Ascending aorta (tissue), 2 donors: ENCODE data around the gene KCNE4. TPM values are rescaled to one million over a fixed set of nuclear protein-coding genes. Genes with fewer than 3 reads are reported as not detected.

Source experiments
- DNase-seq, 2 donors: peaks; one replicate each; pipeline ENCODE4 v3.0.0-alpha.2; 2019; ENCODE audit warnings: low spot score in 2 of 2
- H3K27ac ChIP-seq, 2 donors: fragments of 200-600 bp; sonication (generic); one replicate each; pipeline ENCODE4 v1.5.1; 2016 to 2017; ENCODE audit warnings: mild to moderate bottlenecking in 1 of 2
- H3K27me3 ChIP-seq: fragments of 200-600 bp; sonication (generic); one replicate; pipeline ENCODE4 v1.5.1; 2017
- H3K36me3 ChIP-seq, 2 donors: fragments of 200-600 bp; sonication (generic); one replicate each; pipeline ENCODE4 v1.5.1; 2016
- H3K4me1 ChIP-seq, 2 donors: fragments of 200-600 bp; sonication (generic); one replicate each; pipeline ENCODE4 v1.5.1; 2016 to 2017; ENCODE audit warnings: mild to moderate bottlenecking in 1 of 2
- H3K4me3 ChIP-seq, 2 donors: fragments of 200-600 bp; sonication (generic); one replicate each; pipeline ENCODE4 v1.5.1; 2016 to 2017; ENCODE audit warnings: mild to moderate bottlenecking in 1 of 2
- H3K9me3 ChIP-seq, 2 donors: fragments of 200-600 bp; sonication (generic); one replicate each; pipeline ENCODE4 v1.5.1; 2016
- intact Hi-C: fragments of 100-400 bp; cut with DNase I; formaldehyde crosslinking; loops from one replicate; pipeline ENCODE4 v1.15.1; 2023
- total RNA-seq: library from RNA; depleted of rRNA; stranded (reverse); fragments of >200 nt; gene quantifications from one replicate; pipeline ENCODE4 v1.1.0, GENCODE V29; 2016
- TF ChIP-seq, protein P1 (sequence below), 3 experiments: fragments of 200-600 bp in 2 of 3; fragments of 450-650 bp in 1 of 3; sonication (generic) in 2 of 3; IDR thresholded peaks; one replicate each; pipeline ENCODE4 v1.5.1; 2016 to 2019; ENCODE audit warnings: antibody characterized with exemption in 3 of 3, mild to moderate bottlenecking in 1 of 3, moderate library complexity in 1 of 3

KCNE4 gene
- total RNA-seq, 1 donor from 2014 or later = 18.3 TPM

DNA sequence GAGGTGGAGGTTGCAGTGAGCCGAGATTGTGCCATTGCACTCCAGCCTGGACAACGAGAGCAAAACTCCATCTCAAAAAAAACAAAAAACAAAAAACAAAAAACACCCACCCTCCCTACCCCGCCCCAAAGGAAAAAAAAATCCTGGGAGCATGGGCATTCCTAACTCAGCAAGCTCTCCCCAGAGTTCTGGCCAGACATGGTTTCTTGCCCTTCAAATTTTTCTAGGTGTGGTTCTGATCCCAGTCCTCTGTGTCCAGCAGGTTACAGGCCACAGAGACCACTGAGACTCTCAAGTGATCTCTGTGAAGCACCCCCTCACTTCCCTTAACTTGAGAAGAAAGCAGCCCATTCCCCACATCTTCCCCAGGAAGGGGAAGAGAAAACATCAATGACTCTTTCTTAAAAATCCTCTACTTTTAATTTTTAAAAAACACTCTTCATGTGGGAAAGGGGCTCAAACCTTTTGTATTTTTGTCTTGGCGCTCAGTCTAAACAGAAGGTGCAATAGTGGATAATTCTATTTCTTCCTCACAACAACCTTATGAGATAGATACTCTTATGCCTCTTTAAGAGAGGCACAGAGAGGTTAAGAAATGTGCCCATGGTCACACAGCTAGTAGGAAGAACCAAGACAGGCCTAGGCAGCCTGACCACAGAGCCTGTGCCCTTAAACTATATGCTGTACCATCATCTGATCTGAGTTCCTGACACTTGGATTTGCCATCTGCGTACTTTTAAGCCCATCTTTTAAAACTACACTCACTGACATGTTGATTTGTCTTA lies 6.9 kb upstream of the KCNE4 start:
- Histone ChIP-seq H3K27ac (no peak overlapping the region), H3K9me3 (no peaks in the 10 kb centered on the region), H3K4me1 (peaks cover 11 to 24% of the 10 kb centered on the region in 2 donors), H3K36me3 (no peaks in the 10 kb centered on the region), H3K27me3 (no peaks in the 10 kb centered on the region), H3K4me3 (no peak overlapping the region)
- TF ChIP-seq, protein P1, sequence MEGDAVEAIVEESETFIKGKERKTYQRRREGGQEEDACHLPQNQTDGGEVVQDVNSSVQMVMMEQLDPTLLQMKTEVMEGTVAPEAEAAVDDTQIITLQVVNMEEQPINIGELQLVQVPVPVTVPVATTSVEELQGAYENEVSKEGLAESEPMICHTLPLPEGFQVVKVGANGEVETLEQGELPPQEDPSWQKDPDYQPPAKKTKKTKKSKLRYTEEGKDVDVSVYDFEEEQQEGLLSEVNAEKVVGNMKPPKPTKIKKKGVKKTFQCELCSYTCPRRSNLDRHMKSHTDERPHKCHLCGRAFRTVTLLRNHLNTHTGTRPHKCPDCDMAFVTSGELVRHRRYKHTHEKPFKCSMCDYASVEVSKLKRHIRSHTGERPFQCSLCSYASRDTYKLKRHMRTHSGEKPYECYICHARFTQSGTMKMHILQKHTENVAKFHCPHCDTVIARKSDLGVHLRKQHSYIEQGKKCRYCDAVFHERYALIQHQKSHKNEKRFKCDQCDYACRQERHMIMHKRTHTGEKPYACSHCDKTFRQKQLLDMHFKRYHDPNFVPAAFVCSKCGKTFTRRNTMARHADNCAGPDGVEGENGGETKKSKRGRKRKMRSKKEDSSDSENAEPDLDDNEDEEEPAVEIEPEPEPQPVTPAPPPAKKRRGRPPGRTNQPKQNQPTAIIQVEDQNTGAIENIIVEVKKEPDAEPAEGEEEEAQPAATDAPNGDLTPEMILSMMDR (IDR thresholded peaks at IDR 0.05) = no peak
- intact Hi-C loops = no loop called here
- DNase-seq = no peak

DNA sequence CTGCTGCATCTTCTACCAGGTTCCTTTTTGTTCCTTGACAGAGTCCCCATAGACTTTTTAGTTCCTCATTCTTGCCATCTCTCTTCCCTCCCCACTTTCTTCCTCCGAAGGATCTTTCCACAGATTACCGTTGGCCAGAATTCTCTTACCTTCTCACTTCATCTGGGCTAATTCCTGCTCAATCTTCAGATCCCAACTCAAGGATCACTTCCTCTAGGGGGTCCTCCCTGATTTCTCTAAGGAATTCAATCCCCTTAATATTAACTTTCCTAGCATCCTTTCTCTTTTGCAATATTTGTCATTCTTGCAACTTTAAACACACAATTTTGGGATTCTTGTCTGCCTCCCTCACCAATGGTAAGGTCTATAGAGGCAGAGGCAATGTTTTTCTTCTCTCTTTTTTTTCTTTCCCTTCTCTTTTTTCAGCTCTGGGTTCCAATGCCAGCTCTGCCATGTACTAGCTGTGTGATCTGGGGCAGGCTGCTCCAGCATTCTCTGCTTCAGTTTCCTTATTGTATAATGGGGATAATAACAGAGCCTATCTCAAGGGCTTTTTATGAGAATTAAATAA lies 5.4 kb upstream of the KCNE4 start:
- Histone ChIP-seq H3K9me3 (no peaks in the 10 kb centered on the region), H3K27me3 (no peaks in the 10 kb centered on the region), H3K4me3 (no peak overlapping the region), H3K27ac (peak overlapping the region; percentile 68 to 79), H3K36me3 (no peaks in the 10 kb centered on the region), H3K4me1 (peaks cover 7 to 28% of the 10 kb centered on the region in 2 donors)
- no peak for DNase-seq
- intact Hi-C loops = no loop called here
- TF ChIP-seq, protein P1 (IDR thresholded peaks at IDR 0.05) = no peak

DNA sequence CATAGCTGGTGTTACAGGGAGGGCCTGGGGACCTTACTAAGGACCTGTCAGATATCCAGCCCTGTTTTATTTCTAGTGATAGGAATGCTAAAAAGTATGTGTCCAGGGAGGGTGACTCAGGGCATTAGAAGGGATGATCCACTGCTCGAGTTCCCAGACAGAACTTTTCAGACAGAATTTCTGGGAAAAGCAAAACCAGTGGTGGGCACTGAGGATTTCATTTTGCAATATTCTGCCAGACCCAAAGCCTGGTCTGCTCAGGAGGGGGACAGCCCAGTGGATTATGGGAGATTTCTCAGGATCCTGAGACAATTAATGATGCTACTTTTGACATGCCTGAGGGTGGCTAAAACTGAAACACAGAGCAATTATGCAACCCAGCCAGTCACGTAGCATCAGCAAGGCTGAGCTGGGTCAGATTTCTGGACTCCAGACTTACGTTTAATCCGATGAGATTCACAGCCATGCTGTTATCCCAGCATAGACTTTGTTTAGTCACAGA lies 4.7 kb upstream of the KCNE4 start:
- peak overlapping the region in 1 of 2 donors; percentile 30 for H3K4me3 ChIP-seq
- TF ChIP-seq, protein P1 (IDR thresholded peaks at IDR 0.05) = no peak
- DNase-seq = no peak
- H3K36me3 ChIP-seq = no peaks in the 10 kb centered on the region
- intact Hi-C loops = no loop called here
- peaks cover 7 to 28% of the 10 kb centered on the region in 2 donors for H3K4me1 ChIP-seq
- peak overlapping the region; percentile 68 to 79 for H3K27ac ChIP-seq
- no peaks in the 10 kb centered on the region for H3K9me3 ChIP-seq
- no peaks in the 10 kb centered on the region for H3K27me3 ChIP-seq

DNA sequence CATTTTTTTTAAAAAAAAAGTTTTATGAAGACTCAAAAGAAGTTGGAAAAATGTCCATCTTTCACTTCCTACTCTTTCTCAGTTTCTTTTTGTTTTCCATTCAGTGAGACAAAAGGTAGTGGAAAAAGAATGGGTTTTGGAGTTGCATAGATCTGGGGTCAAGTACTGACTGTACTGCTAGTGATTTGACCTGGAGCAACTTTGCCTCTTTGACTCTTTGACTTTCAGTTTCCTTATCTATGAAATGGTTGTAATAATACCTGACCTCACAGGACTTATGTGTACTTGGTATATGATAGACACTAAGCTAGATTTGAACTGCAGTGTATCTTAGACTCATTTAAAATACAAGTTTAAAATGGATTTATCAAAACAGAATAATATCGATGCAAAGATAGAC lies 3.5 kb upstream of the KCNE4 start:
- H3K4me1 ChIP-seq = peaks cover 7 to 29% of the 10 kb centered on the region in 2 donors
- no peak for DNase-seq
- H3K4me3 ChIP-seq = no peak overlapping the region
- H3K27me3 ChIP-seq = no peaks in the 10 kb centered on the region
- TF ChIP-seq, protein P1 (IDR thresholded peaks at IDR 0.05) = no peak
- H3K27ac ChIP-seq = peak overlapping the region in 1 of 2 donors; percentile 79
- H3K36me3 ChIP-seq = no peaks in the 10 kb centered on the region
- intact Hi-C loops = no loop called here
- no peaks in the 10 kb centered on the region for H3K9me3 ChIP-seq

DNA sequence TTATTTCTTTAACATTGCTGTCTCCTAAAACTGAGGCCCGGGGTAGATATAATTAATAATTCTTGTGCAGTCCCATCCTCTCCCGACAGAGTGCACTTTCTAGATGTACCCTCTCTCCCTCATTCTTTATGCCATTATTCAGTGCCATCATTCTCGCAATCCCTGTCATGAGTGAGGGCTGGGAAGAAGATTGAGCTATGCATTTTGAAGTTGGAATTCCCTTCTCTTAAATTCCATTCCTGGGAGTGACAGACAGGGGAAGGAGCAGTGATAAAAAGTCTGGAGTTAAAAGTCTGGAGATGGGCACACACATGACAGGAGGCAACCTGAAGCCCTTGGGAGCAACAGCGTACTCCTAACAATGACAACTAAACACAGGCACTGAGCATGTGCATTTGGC lies 2.6 kb upstream of the KCNE4 start:
- peaks cover 7 to 32% of the 10 kb centered on the region in 2 donors for H3K4me1 ChIP-seq
- intact Hi-C loops = no loop called here
- no peaks in the 10 kb centered on the region for H3K36me3 ChIP-seq

More for the DNA sequence above, 2.6 kb upstream of the KCNE4 start:
- H3K27ac ChIP-seq = no peak overlapping the region
- H3K27me3 ChIP-seq = no peaks in the 10 kb centered on the region
- no peak overlapping the region for H3K4me3 ChIP-seq
- TF ChIP-seq, protein P1 (IDR thresholded peaks at IDR 0.05) = no peak
- no peaks in the 10 kb centered on the region for H3K9me3 ChIP-seq
- no peak for DNase-seq
